ENCODE results near the gene CMTM4. TPM values are rescaled to one million over a fixed set of nuclear protein-coding genes. Genes with fewer than 3 reads are reported as not detected.

The CMTM4 gene
- total RNA-seq, 5 donors from 2014 or later (not counting 1 experiment from before 2014, with no cell fraction given), result 1.1 to 2.3 (median 1.8) TPM

GRCh38 chr16:66660422-66661209 is 35.9 kb downstream of the CMTM4 start:
- Mint-ChIP-seq H3K4me1 (peaks cover 0 to 2% (median 0%) of the 10 kb centered on the region in 3 donors), H3K27ac (peak overlapping the region in 1 of 2 donors; percentile 3), H3K4me3 (no peak overlapping the region), H3K36me3 (no peaks in the 10 kb centered on the region), H3K9me3 (no peaks in the 10 kb centered on the region), H3K27me3 (peaks cover 4 to 6% of the 10 kb centered on the region in 2 donors)
- H3K36me3 ChIP-seq (ENCODE audit: control insufficient read depth in 2 of 2, extremely low read depth in 1 of 2, insufficient read depth in 1 of 2, low read length in 1 of 2), result no peaks in the 10 kb centered on the region
- H3K27me3 ChIP-seq (replicated peaks in 1 of 2; ENCODE audit: control insufficient read depth in 2 of 2, extremely low read depth in 1 of 2, insufficient read depth in 2 of 2, low read length in 1 of 2), result peaks cover 0 to 14% of the 10 kb centered on the region in 2 experiments
- WGBS (ENCODE audit: insufficient coverage), result 57% methylated on average over 7 of the region's 9 CpGs
- ChIA-PET POLR2A (no interaction called here), CTCF (interaction anchor here in 1 of 2 donors (0.7 to 2.1 kb wide), 3 partner anchors 8 to 245 kb away, joined by 3 to 12 read pairs (median 3); no protein-coding TSS in a partner anchor)
- no peaks in the 10 kb centered on the region for H3K9me3 ChIP-seq
- no peak overlapping the region for H3K4me3 ChIP-seq (ENCODE audit: control insufficient read depth in 1 of 2, extremely low read depth in 1 of 2, low read length in 1 of 2)
- ATAC-seq (replicated peaks in 1 of 4) (no peak), DNase-seq (no peak)
- no peak overlapping the region for H3K27ac ChIP-seq (ENCODE audit: low read length)
- H3K4me1 ChIP-seq (ENCODE audit: control insufficient read depth in 1 of 2, extremely low read depth in 1 of 2, insufficient read depth in 2 of 2, low read length in 2 of 2), result no peaks in the 10 kb centered on the region

GRCh38 chr16:66658860-66659190 is 37.7 kb downstream of the CMTM4 start:
- Mint-ChIP-seq H3K9me3 (no peaks in the 10 kb centered on the region), H3K27ac (no peak overlapping the region), H3K27me3 (peaks cover 10 to 14% of the 10 kb centered on the region in 2 donors), H3K4me3 (no peak overlapping the region), H3K4me1 (peaks cover 0 to 2% (median 0%) of the 10 kb centered on the region in 3 donors), H3K36me3 (no peaks in the 10 kb centered on the region)
- H3K9me3 ChIP-seq, result no peaks in the 10 kb centered on the region
- no peak overlapping the region for H3K4me3 ChIP-seq (ENCODE audit: control insufficient read depth in 1 of 2, extremely low read depth in 1 of 2, low read length in 1 of 2)
- ChIA-PET POLR2A (no interaction called here), CTCF (interaction anchor here in 1 of 2 donors (1.1 kb wide), 1 partner anchor 80 kb away, joined by 3 read pairs; no protein-coding TSS in a partner anchor)
- no peaks in the 10 kb centered on the region for H3K36me3 ChIP-seq (ENCODE audit: control insufficient read depth in 2 of 2, extremely low read depth in 1 of 2, insufficient read depth in 1 of 2, low read length in 1 of 2)
- ATAC-seq (replicated peaks in 1 of 4) (no peak), DNase-seq (no peak)
- no peaks in the 10 kb centered on the region for H3K4me1 ChIP-seq (ENCODE audit: control insufficient read depth in 1 of 2, extremely low read depth in 1 of 2, insufficient read depth in 2 of 2, low read length in 2 of 2)
- WGBS (ENCODE audit: insufficient coverage), result 100% methylated on average over 4 of the region's 5 CpGs
- peaks cover 0 to 23% of the 10 kb centered on the region in 2 experiments for H3K27me3 ChIP-seq (replicated peaks in 1 of 2; ENCODE audit: control insufficient read depth in 2 of 2, extremely low read depth in 1 of 2, insufficient read depth in 2 of 2, low read length in 1 of 2)
- no peak overlapping the region for H3K27ac ChIP-seq (ENCODE audit: low read length)

- Mint-ChIP-seq H3K4me3 (no peak overlapping the region), H3K4me1 (peaks cover 0 to 2% (median 0%) of the 10 kb centered on the region in 3 donors), H3K27ac (no peak overlapping the region), H3K27me3 (peaks cover 10 to 15% of the 10 kb centered on the region in 2 donors), H3K9me3 (no peaks in the 10 kb centered on the region), H3K36me3 (no peaks in the 10 kb centered on the region)
- 26% methylated on average over 3 of the region's 6 CpGs for WGBS (ENCODE audit: insufficient coverage)
- Histone ChIP-seq H3K4me3 (ENCODE audit: control insufficient read depth in 1 of 2, extremely low read depth in 1 of 2, low read length in 1 of 2) (no peak overlapping the region), H3K27me3 (replicated peaks in 1 of 2; ENCODE audit: control insufficient read depth in 2 of 2, extremely low read depth in 1 of 2, insufficient read depth in 2 of 2, low read length in 1 of 2) (peaks cover 0 to 23% of the 10 kb centered on the region in 2 experiments), H3K4me1 (ENCODE audit: control insufficient read depth in 1 of 2, extremely low read depth in 1 of 2, insufficient read depth in 2 of 2, low read length in 2 of 2) (no peaks in the 10 kb centered on the region), H3K36me3 (ENCODE audit: control insufficient read depth in 2 of 2, extremely low read depth in 1 of 2, insufficient read depth in 1 of 2, low read length in 1 of 2) (no peaks in the 10 kb centered on the region), H3K27ac (ENCODE audit: low read length) (no peak overlapping the region), H3K9me3 (no peaks in the 10 kb centered on the region)
- ATAC-seq (replicated peaks in 1 of 4) (no peak), DNase-seq (no peak)
- POLR2A ChIA-PET, result interaction anchor here in 1 of 2 donors (0.6 kb wide), 1 partner anchor 199 kb away, joined by 4 read pairs; no protein-coding TSS in a partner anchor
- CTCF ChIA-PET, result interaction anchor here in 1 of 2 donors (1.1 kb wide), 1 partner anchor 80 kb away, joined by 3 read pairs; no protein-coding TSS in a partner anchor
These were observed 38.2 kb downstream of the CMTM4 start for GRCh38 chr16:66658143-66658859.

- Mint-ChIP-seq H3K9me3 (no peaks in the 10 kb centered on the region), H3K27me3 (peaks cover 10 to 15% of the 10 kb centered on the region in 2 donors), H3K36me3 (no peaks in the 10 kb centered on the region), H3K4me1 (peaks cover 0 to 2% (median 0%) of the 10 kb centered on the region in 3 donors), H3K27ac (no peak overlapping the region), H3K4me3 (no peak overlapping the region)
- no peak overlapping the region for H3K27ac ChIP-seq (ENCODE audit: low read length)
- no peak overlapping the region for H3K4me3 ChIP-seq (ENCODE audit: control insufficient read depth in 1 of 2, extremely low read depth in 1 of 2, low read length in 1 of 2)
- WGBS (ENCODE audit: insufficient coverage), result 80% methylated on average over 2 of the region's 3 CpGs
- no peaks in the 10 kb centered on the region for H3K4me1 ChIP-seq (ENCODE audit: control insufficient read depth in 1 of 2, extremely low read depth in 1 of 2, insufficient read depth in 2 of 2, low read length in 2 of 2)
- no peak for ATAC-seq (replicated peaks in 1 of 4)
- POLR2A ChIA-PET, result no interaction called here
- CTCF ChIA-PET, result interaction anchor here in 1 of 2 donors (0.7 kb wide), 1 partner anchor 41 kb away, joined by 6 read pairs; no protein-coding TSS in a partner anchor
- H3K27me3 ChIP-seq (replicated peaks in 1 of 2; ENCODE audit: control insufficient read depth in 2 of 2, extremely low read depth in 1 of 2, insufficient read depth in 2 of 2, low read length in 1 of 2), result peaks cover 0 to 23% of the 10 kb centered on the region in 2 experiments
- DNase-seq, result no peak
- no peaks in the 10 kb centered on the region for H3K36me3 ChIP-seq (ENCODE audit: control insufficient read depth in 2 of 2, extremely low read depth in 1 of 2, insufficient read depth in 1 of 2, low read length in 1 of 2)
- no peaks in the 10 kb centered on the region for H3K9me3 ChIP-seq
These were observed 40.0 kb downstream of the CMTM4 start for GRCh38 chr16:66656547-66656946.

- Mint-ChIP-seq H3K9me3 (no peaks in the 10 kb centered on the region), H3K36me3 (no peaks in the 10 kb centered on the region), H3K4me1 (peaks cover 8 to 12% (median 10%) of the 10 kb centered on the region in 3 donors), H3K27me3 (peaks cover 10 to 13% of the 10 kb centered on the region in 2 donors), H3K4me3 (no peak overlapping the region), H3K27ac (no peak overlapping the region)
- no peak overlapping the region for H3K27ac ChIP-seq (ENCODE audit: low read length)
- H3K4me3 ChIP-seq (ENCODE audit: control insufficient read depth in 1 of 2, extremely low read depth in 1 of 2, low read length in 1 of 2), result no peak overlapping the region
- DNase-seq, result no peak
- H3K9me3 ChIP-seq, result no peaks in the 10 kb centered on the region
- H3K36me3 ChIP-seq (ENCODE audit: control insufficient read depth in 2 of 2, extremely low read depth in 1 of 2, insufficient read depth in 1 of 2, low read length in 1 of 2), result no peaks in the 10 kb centered on the region
- no peak for ATAC-seq (replicated peaks in 1 of 4)
- peaks cover 0 to 26% of the 10 kb centered on the region in 2 experiments for H3K27me3 ChIP-seq (replicated peaks in 1 of 2; ENCODE audit: control insufficient read depth in 2 of 2, extremely low read depth in 1 of 2, insufficient read depth in 2 of 2, low read length in 1 of 2)
- CTCF ChIA-PET, result interaction anchor here in 1 of 2 donors (0.6 kb wide), 1 partner anchor 58 kb away, joined by 4 read pairs; no protein-coding TSS in a partner anchor
- no CpG with 5 or more reads among the region's 6 CpGs for WGBS (ENCODE audit: insufficient coverage)
- H3K4me1 ChIP-seq (ENCODE audit: control insufficient read depth in 1 of 2, extremely low read depth in 1 of 2, insufficient read depth in 2 of 2, low read length in 2 of 2), result peaks cover 0 to 10% of the 10 kb centered on the region in 2 experiments
- POLR2A ChIA-PET, result no interaction called here
These were observed 42.8 kb downstream of the CMTM4 start for GRCh38 chr16:66653581-66654350.
